ENCODE results near the gene ANKRD60.

- TF ChIP-seq CTCF (conservative IDR thresholded peaks at IDR 0.05; ENCODE audit: low read length) (peak; percentile 98), EZH2phosphoT487 (IDR thresholded peaks at IDR 0.05; ENCODE audit: borderline replicate concordance, low read depth, low read length) (no peak)
Observed at GRCh38 chr20:58236612-58237317, 8.3 kb upstream of the ANKRD60 start.
